ENCODE results near the gene BHLHE41.

BHLHE41 gene

GRCh38 chr12:26113181-26113654 is 11.6 kb downstream of the BHLHE41 start:
- peak overlapping the region; percentile 84 for H3K4me3 Mint-ChIP-seq
- H3K27ac Mint-ChIP-seq: no peak overlapping the region
- H3K36me3 Mint-ChIP-seq: no peaks in the 10 kb centered on the region
- H3K4me1 Mint-ChIP-seq (ENCODE audit: low read depth): peaks cover 11% of the 10 kb centered on the region
- H3K9me3 Mint-ChIP-seq (ENCODE audit: low read depth): no peaks in the 10 kb centered on the region
- H3K27me3 Mint-ChIP-seq: peaks cover 20% of the 10 kb centered on the region

GRCh38 chr12:26112703-26113147 is 12.1 kb downstream of the BHLHE41 start:
- Mint-ChIP-seq H3K9me3 (ENCODE audit: low read depth) (no peaks in the 10 kb centered on the region), H3K27me3 (peaks cover 18% of the 10 kb centered on the region), H3K27ac (peak overlapping the region; percentile 25), H3K4me1 (ENCODE audit: low read depth) (peaks cover 11% of the 10 kb centered on the region), H3K36me3 (no peaks in the 10 kb centered on the region), H3K4me3 (peak overlapping the region; percentile 84)

GRCh38 chr12:26112232-26112631 is 12.6 kb downstream of the BHLHE41 start:
- Mint-ChIP-seq H3K4me1 (ENCODE audit: low read depth) (peaks cover 11% of the 10 kb centered on the region), H3K9me3 (ENCODE audit: low read depth) (no peaks in the 10 kb centered on the region), H3K36me3 (no peaks in the 10 kb centered on the region), H3K27me3 (peaks cover 14% of the 10 kb centered on the region), H3K4me3 (peak overlapping the region; percentile 53), H3K27ac (no peak overlapping the region)

- Mint-ChIP-seq H3K36me3 (no peaks in the 10 kb centered on the region), H3K4me3 (no peak overlapping the region), H3K9me3 (ENCODE audit: low read depth) (no peaks in the 10 kb centered on the region), H3K4me1 (ENCODE audit: low read depth) (peaks cover 10% of the 10 kb centered on the region), H3K27ac (no peak overlapping the region), H3K27me3 (peaks cover 9% of the 10 kb centered on the region)
Measured at GRCh38 chr12:26109343-26109881, 15.4 kb downstream of the BHLHE41 start.

DNA sequence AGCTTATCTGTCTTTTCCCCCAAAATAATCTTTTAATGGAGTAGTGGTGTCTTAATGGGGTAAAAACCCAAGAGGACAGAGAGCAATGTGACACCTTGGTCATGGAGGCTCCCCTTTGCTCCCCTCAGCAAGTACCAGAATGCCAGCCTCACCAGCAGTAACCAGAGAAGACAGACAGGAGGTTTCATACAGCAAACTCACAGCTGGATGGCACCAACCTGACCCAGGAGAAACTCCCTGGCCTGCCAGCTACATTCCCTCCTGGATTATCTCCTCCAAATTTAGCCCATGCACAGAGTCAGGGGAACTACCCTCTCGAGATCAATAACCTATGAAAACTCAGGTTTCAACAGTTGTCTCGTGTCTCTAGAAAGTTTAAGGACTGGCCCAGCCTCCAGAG is 15.9 kb downstream of the BHLHE41 start:
- Mint-ChIP-seq H3K27me3 (peaks cover 9% of the 10 kb centered on the region), H3K4me1 (ENCODE audit: low read depth) (peaks cover 10% of the 10 kb centered on the region), H3K36me3 (no peaks in the 10 kb centered on the region), H3K27ac (no peak overlapping the region), H3K9me3 (ENCODE audit: low read depth) (no peaks in the 10 kb centered on the region), H3K4me3 (no peak overlapping the region)

- Mint-ChIP-seq H3K4me1 (ENCODE audit: low read depth) (no peaks in the 10 kb centered on the region), H3K4me3 (no peak overlapping the region), H3K36me3 (no peaks in the 10 kb centered on the region), H3K27me3 (peaks cover 2% of the 10 kb centered on the region), H3K9me3 (ENCODE audit: low read depth) (no peaks in the 10 kb centered on the region), H3K27ac (no peak overlapping the region)
Measured at GRCh38 chr12:26106347-26106746, 18.5 kb downstream of the BHLHE41 start.

GRCh38 chr12:26102953-26103352 is 21.9 kb downstream of the BHLHE41 start:
- no peak overlapping the region for H3K27ac Mint-ChIP-seq
- peaks cover 4% of the 10 kb centered on the region for H3K27me3 Mint-ChIP-seq
- H3K36me3 Mint-ChIP-seq: no peaks in the 10 kb centered on the region
- H3K9me3 Mint-ChIP-seq (ENCODE audit: low read depth): no peaks in the 10 kb centered on the region
- H3K4me3 Mint-ChIP-seq: no peak overlapping the region
- no peaks in the 10 kb centered on the region for H3K4me1 Mint-ChIP-seq (ENCODE audit: low read depth)

- H3K9me3 Mint-ChIP-seq (ENCODE audit: low read depth): no peaks in the 10 kb centered on the region
- H3K27me3 Mint-ChIP-seq: peaks cover 4% of the 10 kb centered on the region
- H3K36me3 Mint-ChIP-seq: no peaks in the 10 kb centered on the region
- H3K27ac Mint-ChIP-seq: no peak overlapping the region
- H3K4me3 Mint-ChIP-seq: no peak overlapping the region
- H3K4me1 Mint-ChIP-seq (ENCODE audit: low read depth): no peaks in the 10 kb centered on the region
Measured at GRCh38 chr12:26101763-26102162, 23.1 kb downstream of the BHLHE41 start.

DNA sequence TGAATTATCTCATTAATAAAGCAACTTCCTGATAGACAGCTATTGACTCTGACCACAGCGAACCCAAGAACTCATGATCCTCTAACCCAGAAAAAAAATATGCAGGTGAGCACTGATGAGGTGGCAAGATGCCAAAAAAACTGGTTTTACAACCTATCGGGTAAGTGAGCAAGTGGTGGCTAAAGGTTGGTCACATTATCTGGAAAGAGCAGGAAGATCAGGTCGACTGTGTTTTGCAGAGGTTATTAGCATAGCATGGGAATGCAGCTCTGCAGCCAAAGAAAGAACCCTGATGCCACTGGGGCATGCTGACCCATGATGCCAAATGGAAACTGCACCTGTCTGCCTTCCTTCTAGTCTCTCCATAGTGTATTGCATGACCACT is 23.5 kb downstream of the BHLHE41 start:
- H3K4me1 Mint-ChIP-seq (ENCODE audit: low read depth): no peaks in the 10 kb centered on the region

GRCh38 chr12:26100666-26101349 is 24.0 kb downstream of the BHLHE41 start:
- Mint-ChIP-seq H3K27me3 (peaks cover 4% of the 10 kb centered on the region), H3K27ac (no peak overlapping the region), H3K4me1 (ENCODE audit: low read depth) (no peaks in the 10 kb centered on the region), H3K4me3 (no peak overlapping the region), H3K36me3 (no peaks in the 10 kb centered on the region), H3K9me3 (ENCODE audit: low read depth) (no peaks in the 10 kb centered on the region)

More for the DNA sequence above, 23.5 kb downstream of the BHLHE41 start:
- H3K9me3 Mint-ChIP-seq (ENCODE audit: low read depth): no peaks in the 10 kb centered on the region
- no peaks in the 10 kb centered on the region for H3K36me3 Mint-ChIP-seq
- H3K27me3 Mint-ChIP-seq: peaks cover 4% of the 10 kb centered on the region
- H3K4me3 Mint-ChIP-seq: no peak overlapping the region
- H3K27ac Mint-ChIP-seq: no peak overlapping the region

- H3K27ac Mint-ChIP-seq: no peak overlapping the region
- peaks cover 3% of the 10 kb centered on the region for H3K4me1 Mint-ChIP-seq (ENCODE audit: low read depth)
- H3K4me3 Mint-ChIP-seq: no peak overlapping the region
- no peaks in the 10 kb centered on the region for H3K36me3 Mint-ChIP-seq
- peaks cover 4% of the 10 kb centered on the region for H3K27me3 Mint-ChIP-seq
- H3K9me3 Mint-ChIP-seq (ENCODE audit: low read depth): no peaks in the 10 kb centered on the region
Measured at GRCh38 chr12:26097046-26097878, 27.6 kb downstream of the BHLHE41 start.

DNA sequence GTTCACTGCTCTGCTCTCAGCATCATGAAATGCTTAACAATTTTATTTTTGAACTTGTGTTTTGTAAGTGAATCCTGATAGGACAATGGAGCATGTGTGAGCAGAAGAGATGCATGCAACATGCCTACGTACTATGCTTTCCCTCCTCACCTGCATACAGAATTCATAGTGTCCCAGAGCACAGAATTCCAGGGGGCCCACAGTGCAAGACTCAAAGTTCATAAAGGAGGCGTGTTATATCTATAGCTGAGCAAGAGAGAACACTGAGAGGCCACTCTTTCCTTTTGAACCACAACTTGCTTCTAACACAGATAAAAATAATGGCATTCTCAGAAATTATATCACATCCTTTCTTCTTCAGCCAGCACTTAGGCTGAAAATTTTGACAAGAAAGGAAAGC is 28.8 kb downstream of the BHLHE41 start:
- Mint-ChIP-seq H3K27me3 (peaks cover 4% of the 10 kb centered on the region), H3K4me1 (ENCODE audit: low read depth) (peaks cover 3% of the 10 kb centered on the region), H3K4me3 (no peak overlapping the region)

GRCh38 chr12:26095186-26095585 is 29.7 kb downstream of the BHLHE41 start:
- Mint-ChIP-seq H3K4me1 (ENCODE audit: low read depth) (peaks cover 3% of the 10 kb centered on the region), H3K27me3 (peaks cover 4% of the 10 kb centered on the region), H3K36me3 (no peaks in the 10 kb centered on the region), H3K27ac (no peak overlapping the region), H3K4me3 (no peak overlapping the region), H3K9me3 (ENCODE audit: low read depth) (no peaks in the 10 kb centered on the region)

More for the DNA sequence above, 28.8 kb downstream of the BHLHE41 start:
- Mint-ChIP-seq H3K36me3 (no peaks in the 10 kb centered on the region), H3K27ac (no peak overlapping the region), H3K9me3 (ENCODE audit: low read depth) (no peaks in the 10 kb centered on the region)

DNA sequence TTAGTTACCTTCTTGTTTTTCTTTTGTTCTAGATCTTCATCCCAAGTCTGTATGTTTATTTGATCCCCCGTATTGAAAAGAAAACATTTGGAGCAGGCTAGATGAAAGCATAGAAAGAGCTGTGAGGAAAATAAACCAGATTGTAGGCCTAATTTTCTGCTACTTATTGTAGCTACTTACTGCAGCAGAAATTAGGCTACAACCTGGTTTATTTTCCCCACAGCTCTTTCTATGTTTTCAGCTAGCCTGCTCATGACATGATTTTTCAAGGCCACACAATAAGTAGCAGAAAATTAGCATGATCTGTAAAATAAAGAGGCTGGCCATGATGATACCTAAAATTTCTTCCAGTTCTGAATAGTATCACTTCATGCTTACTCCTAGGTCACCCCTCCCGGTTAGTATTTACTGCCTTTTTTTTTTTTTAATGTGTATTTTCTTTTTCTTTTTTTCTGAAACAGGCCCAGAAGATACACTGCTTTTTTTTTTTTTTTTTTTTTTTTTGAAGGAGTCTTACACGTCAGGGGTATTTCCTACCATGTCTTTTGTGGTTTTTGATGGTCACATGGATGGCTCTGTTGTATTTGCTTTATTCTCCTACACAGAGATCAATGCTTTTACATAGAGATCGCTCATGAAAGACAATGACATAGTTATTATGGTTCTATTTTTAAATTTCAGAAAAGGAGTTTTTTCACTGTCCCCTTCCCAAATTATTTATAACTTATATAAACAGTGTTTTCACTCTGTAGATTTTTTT is 32.3 kb downstream of the BHLHE41 start:
- Mint-ChIP-seq H3K4me1 (ENCODE audit: low read depth) (peaks cover 3% of the 10 kb centered on the region), H3K4me3 (no peak overlapping the region), H3K27me3 (no peaks in the 10 kb centered on the region), H3K27ac (no peak overlapping the region), H3K9me3 (ENCODE audit: low read depth) (no peaks in the 10 kb centered on the region), H3K36me3 (no peaks in the 10 kb centered on the region)
